Activated naive CD4-positive, alpha-beta T cell treated with anti-CD3 and anti-CD28 coated beads for 36 hours (primary cell): ENCODE measurements around the gene GABARAP. TPM values are rescaled to one million over a fixed set of nuclear protein-coding genes. Genes with fewer than 3 reads are reported as not detected.

ENCODE experiments used
- CTCF ChIA-PET: fragments of 350-600 bp; sonication (Branson Sonifier 250); formaldehyde crosslinking; loops from one replicate; lab custom pipeline; 2021; ENCODE audit warnings: antibody characterized with exemption; lab: Charles Lee
- DNase-seq: peaks from one replicate; pipeline ENCODE4 v3.0.0-alpha.2; 2020
- H3K27ac Mint-ChIP-seq: one replicate; pipeline ENCODE4 v1.8.0; 2021; ENCODE audit warnings: mild to moderate bottlenecking, mixed read lengths
- H3K27me3 Mint-ChIP-seq: one replicate; pipeline ENCODE4 v1.8.0; 2021; ENCODE audit warnings: low read depth, mixed read lengths
- H3K36me3 Mint-ChIP-seq: one replicate; pipeline ENCODE4 v1.8.0; 2021; ENCODE audit warnings: low read depth, mixed read lengths
- H3K4me1 Mint-ChIP-seq: one replicate; pipeline ENCODE4 v1.8.0; 2021; ENCODE audit warnings: low read depth, mixed read lengths
- H3K4me3 Mint-ChIP-seq: one replicate; pipeline ENCODE4 v1.8.0; 2021; ENCODE audit warnings: mild to moderate bottlenecking, moderate library complexity, mixed read lengths
- H3K9me3 Mint-ChIP-seq: one replicate; pipeline ENCODE4 v1.8.0; 2021; ENCODE audit warnings: mixed read lengths
- intact Hi-C: fragments of 100-400 bp; cut with micrococcal nuclease; formaldehyde crosslinking; loops from one replicate; pipeline ENCODE4 v1.15.1; 2023
- total RNA-seq, 2 experiments: library from RNA; stranded (reverse); gene quantifications; one replicate each; pipeline ENCODE4 v1.2.3, GENCODE V29; 2021

The GABARAP gene
- total RNA-seq, 2 experiments from 2014 or later, result 137 to 152 TPM

DNA sequence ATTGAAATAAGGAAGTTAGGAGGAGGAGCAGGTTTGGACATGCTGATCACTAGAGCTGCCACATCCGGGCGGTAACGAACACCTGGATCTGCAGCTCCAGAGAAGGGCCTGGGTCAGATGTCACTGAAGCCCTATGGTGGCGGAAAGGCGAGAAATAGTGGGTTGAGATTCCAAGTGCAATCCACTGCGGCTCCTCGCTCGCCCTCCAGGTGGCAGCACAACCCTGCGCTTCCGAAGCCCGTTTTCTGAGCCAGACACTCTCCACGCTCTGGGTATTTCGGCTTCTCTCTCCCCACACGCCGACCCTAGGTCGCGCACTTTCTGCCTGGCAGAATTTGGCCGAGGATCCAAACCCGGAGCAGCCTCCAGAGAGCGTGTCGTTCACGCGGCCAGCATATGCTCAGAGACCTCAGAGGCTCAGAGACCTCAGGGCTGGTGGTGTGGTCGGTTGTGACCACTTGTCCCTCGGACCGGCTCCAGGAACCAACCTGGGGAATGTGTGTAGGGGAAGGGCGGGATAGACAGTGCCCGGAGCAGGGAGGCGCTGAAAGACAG is 38.3 kb upstream of the GABARAP start:
- intact Hi-C loops, result loop anchor here (1.0 to 5.0 kb wide), 9 partner anchors 16 to 406 kb away; partner anchors contain the start of genes ELP5, SENP3, TMEM102 and TP53
- CTCF ChIA-PET, result interaction anchor here (0.6 to 2.5 kb wide), 11 partner anchors 13 to 272 kb away, joined by 3 to 45 read pairs (median 4); partner anchors contain the start of gene NEURL4
- Mint-ChIP-seq H3K4me3 (peak overlapping the region; percentile 74), H3K36me3 (no peaks in the 10 kb centered on the region), H3K4me1 (peaks cover 20% of the 10 kb centered on the region), H3K9me3 (no peaks in the 10 kb centered on the region), H3K27me3 (peaks cover 17% of the 10 kb centered on the region), H3K27ac (no peak overlapping the region)
- DNase-seq, result peak; percentile 91

DNA sequence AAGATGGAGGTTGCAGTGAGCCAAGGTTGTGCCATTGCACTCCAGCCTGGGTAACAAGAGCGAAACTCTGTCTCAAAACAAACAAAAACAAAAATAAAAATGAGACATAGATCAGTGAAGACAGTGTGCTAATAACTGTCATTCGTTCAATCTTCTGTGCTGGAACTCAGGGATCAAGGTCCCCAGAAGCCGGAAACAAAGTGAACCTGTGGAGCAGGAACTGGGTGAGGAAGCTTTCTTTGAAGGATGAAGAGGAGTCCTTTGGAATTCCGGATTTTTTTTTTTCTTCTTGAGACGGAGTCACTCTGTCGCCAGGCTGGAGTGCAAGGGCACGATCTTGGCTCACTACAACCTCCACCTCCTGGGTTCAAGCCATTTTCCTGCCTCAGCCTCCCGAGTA is 37.2 kb upstream of the GABARAP start:
- DNase-seq, result no peak
- CTCF ChIA-PET, result interaction anchor here (0.6 to 2.7 kb wide), 3 partner anchors 17 to 28 kb away, joined by 3 to 25 read pairs (median 3); partner anchors contain the start of gene CTDNEP1
- Mint-ChIP-seq H3K27ac (no peak overlapping the region), H3K9me3 (no peaks in the 10 kb centered on the region), H3K4me1 (peaks cover 20% of the 10 kb centered on the region), H3K36me3 (no peaks in the 10 kb centered on the region), H3K4me3 (no peak overlapping the region), H3K27me3 (peaks cover 17% of the 10 kb centered on the region)
- intact Hi-C loops, result no loop called here

DNA sequence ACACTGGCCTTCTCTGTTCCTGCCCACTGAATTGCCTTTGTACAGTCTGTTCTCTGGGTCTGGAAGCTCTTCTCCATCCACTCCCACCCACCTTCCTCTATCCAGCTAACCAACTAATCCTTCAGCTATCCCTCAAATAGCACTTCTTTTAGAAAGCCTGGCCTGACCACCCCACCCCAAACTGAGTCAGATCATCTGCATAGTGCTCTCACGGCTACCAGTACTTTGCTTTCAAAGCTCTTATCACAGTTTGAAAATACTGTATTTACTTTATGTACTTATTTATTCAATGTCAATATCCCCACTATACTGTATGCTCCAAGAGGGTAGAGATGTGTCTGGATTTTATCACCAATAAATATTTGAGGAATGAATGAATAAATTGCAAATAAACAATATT is 24.5 kb upstream of the GABARAP start:
- Mint-ChIP-seq H3K4me1 (peaks cover 19% of the 10 kb centered on the region), H3K27ac (no peak overlapping the region), H3K27me3 (peaks cover 20% of the 10 kb centered on the region), H3K4me3 (no peak overlapping the region), H3K36me3 (no peaks in the 10 kb centered on the region), H3K9me3 (no peaks in the 10 kb centered on the region)
- CTCF ChIA-PET, result interaction anchor here (0.7 to 2.1 kb wide), 5 partner anchors 14 to 50 kb away, joined by 3 to 9 read pairs (median 3); partner anchors contain the start of gene SLC2A4
- DNase-seq, result no peak
- intact Hi-C loops, result no loop called here

DNA sequence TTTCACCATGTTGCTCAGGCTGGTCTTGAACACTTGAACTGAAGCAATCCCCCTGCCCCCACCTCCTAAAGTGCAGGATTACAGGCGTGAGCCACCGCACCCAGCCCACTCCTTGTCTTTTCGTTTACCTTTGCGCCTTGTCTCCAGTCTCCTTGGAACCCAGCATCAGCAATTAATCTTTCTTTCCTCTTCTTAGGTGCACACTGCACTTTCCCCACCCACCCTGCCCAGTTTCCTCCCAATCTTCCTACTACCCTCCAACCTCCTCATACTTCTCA is 21.5 kb upstream of the GABARAP start:
- no peaks in the 10 kb centered on the region for H3K9me3 Mint-ChIP-seq
- CTCF ChIA-PET, result interaction anchor here (0.6 to 0.9 kb wide), 2 partner anchors 9 to 16 kb away, joined by 3 to 5 read pairs; no protein-coding TSS in a partner anchor

DNA sequence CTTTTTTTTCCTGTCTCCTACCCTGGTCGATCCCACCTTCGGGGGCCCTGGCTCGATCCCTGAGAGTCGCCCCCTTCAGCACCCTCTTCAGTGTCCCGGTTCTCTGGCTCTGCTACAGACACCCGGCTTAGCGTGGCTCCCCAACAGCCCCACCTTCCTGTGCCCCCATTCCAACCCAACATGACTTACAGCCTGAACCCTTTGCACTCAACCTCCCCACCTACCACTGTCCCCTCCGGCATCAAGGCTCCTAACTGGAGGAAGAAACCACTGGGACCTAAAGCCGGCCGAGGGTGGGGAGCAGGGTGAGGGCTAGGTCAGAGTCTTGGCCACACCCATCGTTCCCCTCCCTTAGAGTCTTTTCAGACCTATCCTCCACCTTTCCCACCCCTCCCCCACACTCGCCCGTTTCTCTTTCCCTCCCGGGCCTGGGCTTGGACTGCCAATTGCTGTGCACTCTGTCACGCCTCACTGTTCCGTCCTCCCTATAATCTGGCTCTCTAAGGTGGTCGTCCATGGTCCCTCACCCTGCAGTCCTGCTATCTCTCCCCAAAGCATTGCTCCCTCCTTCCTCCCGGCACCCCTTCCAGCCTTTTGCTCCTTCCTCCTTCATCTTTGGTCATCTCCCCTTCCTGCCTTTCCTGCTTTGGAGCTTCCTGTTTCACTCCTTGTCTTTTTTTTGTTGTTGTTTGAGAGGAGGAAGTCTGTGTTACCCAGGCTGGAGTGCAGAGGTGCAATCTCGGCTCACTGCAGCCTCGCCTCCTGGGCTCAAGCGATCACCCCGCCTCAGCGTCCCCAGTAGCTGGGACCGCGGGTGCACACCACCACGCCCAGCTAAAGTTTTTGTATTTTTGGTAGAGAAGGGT is 20.9 kb upstream of the GABARAP start:
- H3K9me3 Mint-ChIP-seq, result no peaks in the 10 kb centered on the region
- peak; percentile 37 for DNase-seq
- H3K27ac Mint-ChIP-seq, result no peak overlapping the region
- peaks cover 6% of the 10 kb centered on the region for H3K36me3 Mint-ChIP-seq
- peaks cover 21% of the 10 kb centered on the region for H3K27me3 Mint-ChIP-seq
- CTCF ChIA-PET, result interaction anchor here (0.6 to 0.9 kb wide), 2 partner anchors 8 to 17 kb away, joined by 3 to 5 read pairs; no protein-coding TSS in a partner anchor
- H3K4me3 Mint-ChIP-seq, result peak overlapping the region; percentile 55
- intact Hi-C loops, result no loop called here
- peaks cover 25% of the 10 kb centered on the region for H3K4me1 Mint-ChIP-seq

More for the DNA sequence above, 21.5 kb upstream of the GABARAP start:
- no peak overlapping the region for H3K27ac Mint-ChIP-seq
- intact Hi-C loops, result no loop called here
- peaks cover 6% of the 10 kb centered on the region for H3K36me3 Mint-ChIP-seq
- H3K4me1 Mint-ChIP-seq, result peaks cover 25% of the 10 kb centered on the region
- H3K4me3 Mint-ChIP-seq, result no peak overlapping the region
- peaks cover 21% of the 10 kb centered on the region for H3K27me3 Mint-ChIP-seq
- no peak for DNase-seq

DNA sequence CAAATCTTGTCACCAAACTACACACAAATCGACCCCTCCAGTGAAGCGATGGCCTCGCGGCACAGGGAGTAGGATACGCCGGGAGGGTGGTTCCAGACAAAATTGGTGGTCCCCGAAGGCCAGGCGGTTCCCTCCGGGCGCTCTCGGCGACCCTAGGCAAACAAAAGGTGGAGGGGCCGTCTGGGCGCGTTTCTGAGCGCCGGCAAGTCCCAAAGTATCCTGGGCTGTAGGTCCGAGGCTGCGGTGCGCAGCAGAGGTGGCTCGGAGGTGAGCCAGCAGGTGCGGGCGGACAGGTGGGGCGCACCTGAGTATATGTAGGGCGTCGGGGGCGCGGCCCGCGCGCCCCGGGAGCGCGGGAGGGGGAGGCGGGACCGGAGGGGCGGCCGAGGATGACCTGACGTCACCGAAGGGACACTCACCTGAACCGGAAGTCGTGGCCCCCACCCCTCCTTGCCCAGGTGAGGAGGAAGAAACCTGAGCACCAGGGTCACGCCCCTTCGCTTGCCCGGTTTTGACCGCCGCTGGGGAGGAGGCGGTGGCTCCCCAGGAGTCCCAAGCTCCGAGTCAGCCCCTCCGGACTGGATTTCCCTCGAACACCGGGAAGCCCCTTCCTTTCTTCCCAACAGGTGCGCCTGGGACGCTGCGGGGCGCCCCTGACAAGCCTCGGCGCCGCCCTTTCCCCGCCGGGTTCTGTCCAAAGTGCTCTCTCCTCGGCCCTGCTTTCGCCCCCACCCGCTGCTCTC is 20.1 kb upstream of the GABARAP start, which contains the start of gene CLDN7:
Gene CLDN7, minus strand, starts transcription at position 287 of the 743 bp plus-strand sequence. CDS start 435 bp downstream, outside the sequence.
- Mint-ChIP-seq H3K4me1 (peaks cover 25% of the 10 kb centered on the region), H3K27me3 (peaks cover 21% of the 10 kb centered on the region), H3K27ac (no peak within 1 kb of the TSS), H3K4me3 (peak within 1 kb of the TSS; percentile 56), H3K36me3 (peaks cover 8% of the 10 kb centered on the region), H3K9me3 (no peaks in the 10 kb centered on the region)
- intact Hi-C loops, result no loop called here
- CTCF ChIA-PET, result no interaction called here
- DNase-seq, result no peak

DNA sequence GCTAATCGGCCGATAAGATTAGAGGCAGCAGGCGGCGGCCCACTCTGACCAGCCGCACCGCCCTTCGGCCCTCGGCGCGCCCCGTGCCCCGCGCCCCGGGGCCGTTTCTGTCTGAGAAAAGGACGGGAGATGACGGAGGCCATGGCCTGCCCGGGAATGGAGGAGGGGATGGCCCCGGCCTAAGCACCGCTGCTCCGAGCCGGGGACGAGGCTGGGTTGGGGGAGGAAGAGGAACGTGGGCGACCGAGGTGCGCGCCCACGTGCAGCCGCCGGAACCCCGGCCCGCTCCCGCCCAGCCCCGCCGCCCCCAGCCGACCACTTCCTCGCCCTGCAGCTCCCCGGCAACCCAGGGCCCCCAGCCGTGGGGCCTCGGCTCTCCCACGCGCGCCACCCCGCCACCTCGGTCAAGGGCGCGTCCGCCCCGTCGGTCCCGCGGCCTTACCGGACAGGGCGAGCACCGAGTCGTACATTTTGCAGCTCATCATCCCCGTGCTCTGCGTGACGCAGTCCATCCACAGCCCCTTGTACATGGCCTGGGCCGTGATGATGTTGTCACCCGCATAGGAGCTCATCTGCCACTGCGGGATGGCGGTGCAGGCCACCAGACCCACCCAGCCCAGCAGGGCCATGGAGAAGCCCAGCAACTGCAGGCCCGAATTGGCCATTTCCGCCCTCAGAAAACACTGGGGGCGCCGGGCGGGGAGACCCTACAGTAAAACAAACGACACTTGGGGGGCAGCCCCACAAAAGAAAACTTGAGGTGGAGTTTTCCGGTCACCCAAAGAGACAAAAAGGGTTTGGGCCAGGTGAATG is 19.3 kb upstream of the GABARAP start:
- H3K27ac Mint-ChIP-seq, result no peak overlapping the region
- H3K27me3 Mint-ChIP-seq, result peaks cover 21% of the 10 kb centered on the region
- H3K4me3 Mint-ChIP-seq, result peak overlapping the region; percentile 56
- intact Hi-C loops, result no loop called here
- peaks cover 25% of the 10 kb centered on the region for H3K4me1 Mint-ChIP-seq
- no peaks in the 10 kb centered on the region for H3K9me3 Mint-ChIP-seq
- CTCF ChIA-PET, result no interaction called here
- H3K36me3 Mint-ChIP-seq, result peaks cover 13% of the 10 kb centered on the region
- peak; percentile 27 for DNase-seq

DNA sequence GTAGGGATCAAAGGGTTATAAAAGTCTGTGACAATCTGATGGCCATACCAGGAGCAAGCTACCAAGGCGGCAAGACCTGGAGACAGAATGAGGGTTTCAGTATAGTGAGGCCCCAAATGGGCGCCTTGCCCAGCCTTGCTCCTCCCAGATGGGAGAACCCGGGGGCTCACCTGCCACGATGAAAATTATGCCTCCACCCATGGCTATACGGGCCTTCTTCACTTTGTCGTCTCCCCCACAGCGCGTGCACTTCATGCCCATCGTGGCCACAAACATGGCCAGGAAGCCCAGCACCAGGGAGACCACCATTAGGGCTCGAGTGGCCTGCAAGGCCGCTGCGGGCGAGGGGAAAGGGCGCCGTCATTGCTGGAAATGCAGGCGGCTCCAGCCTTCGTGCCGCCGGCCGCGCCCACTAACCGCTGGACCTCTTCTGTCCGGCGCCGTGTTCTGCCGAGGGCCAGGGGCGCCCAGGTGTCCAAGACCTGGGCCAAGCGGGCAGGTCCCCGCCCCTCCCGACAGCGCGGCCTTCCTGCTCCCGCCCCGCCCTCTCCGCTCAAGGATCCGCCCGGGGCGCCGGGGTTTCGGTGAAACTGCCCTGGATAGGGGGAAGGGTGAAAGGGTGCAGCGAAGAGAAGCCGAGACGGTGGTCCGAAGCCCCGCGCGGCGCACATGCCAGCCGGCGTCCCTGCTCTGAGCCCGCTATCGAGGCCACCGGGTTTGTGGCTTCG is 18.6 kb upstream of the GABARAP start:
- Mint-ChIP-seq H3K9me3 (no peaks in the 10 kb centered on the region), H3K4me1 (peaks cover 25% of the 10 kb centered on the region), H3K4me3 (peak overlapping the region; percentile 45), H3K27ac (no peak overlapping the region), H3K36me3 (peaks cover 18% of the 10 kb centered on the region), H3K27me3 (peaks cover 21% of the 10 kb centered on the region)
- no peak for DNase-seq
- CTCF ChIA-PET, result no interaction called here
- intact Hi-C loops, result no loop called here

DNA sequence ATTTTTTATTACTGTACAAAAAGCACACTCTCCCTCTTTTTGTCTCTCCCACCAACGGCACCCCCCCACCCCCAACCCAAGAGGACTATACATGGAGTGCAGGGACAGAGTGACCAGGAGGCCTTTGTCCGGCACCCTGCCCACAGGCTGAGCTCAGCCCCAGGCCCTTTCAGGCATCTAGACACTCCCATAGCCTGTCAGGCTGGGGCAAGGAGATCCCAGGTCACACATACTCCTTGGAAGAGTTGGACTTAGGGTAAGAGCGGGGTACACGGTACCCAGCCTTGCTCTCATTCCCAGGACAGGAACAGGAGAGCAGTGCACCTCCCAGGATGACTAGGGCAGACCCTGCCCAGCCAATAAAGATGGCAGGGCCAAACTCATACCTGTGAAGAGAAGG is 17.9 kb upstream of the GABARAP start:
- peaks cover 21% of the 10 kb centered on the region for H3K27me3 Mint-ChIP-seq
- H3K27ac Mint-ChIP-seq, result no peak overlapping the region
- H3K9me3 Mint-ChIP-seq, result no peaks in the 10 kb centered on the region
- intact Hi-C loops, result no loop called here
- H3K4me3 Mint-ChIP-seq, result no peak overlapping the region
- CTCF ChIA-PET, result interaction anchor here (0.7 kb wide), 1 partner anchor 37 kb away, joined by 4 read pairs; no protein-coding TSS in a partner anchor
- no peak for DNase-seq
- peaks cover 20% of the 10 kb centered on the region for H3K36me3 Mint-ChIP-seq
- peaks cover 25% of the 10 kb centered on the region for H3K4me1 Mint-ChIP-seq

DNA sequence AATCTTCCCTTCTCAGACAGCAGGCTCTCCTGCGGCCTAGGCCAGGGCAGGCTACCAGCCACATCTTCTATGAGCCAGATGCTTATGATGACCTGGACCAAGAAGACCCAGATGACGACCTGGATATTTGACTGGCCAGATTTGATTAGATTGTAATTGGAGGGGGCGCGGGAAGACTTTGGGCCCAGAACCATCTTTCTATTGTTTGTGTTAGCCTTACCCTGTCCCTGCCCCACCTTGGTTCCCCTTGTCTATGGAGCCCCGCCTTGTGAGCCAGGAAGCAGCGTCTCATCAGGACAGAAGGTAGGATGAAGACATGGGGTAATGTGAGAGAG is 17.3 kb upstream of the GABARAP start:
- Mint-ChIP-seq H3K27me3 (peaks cover 21% of the 10 kb centered on the region), H3K9me3 (no peaks in the 10 kb centered on the region), H3K4me1 (peaks cover 25% of the 10 kb centered on the region), H3K27ac (peak overlapping the region; percentile 8), H3K4me3 (no peak overlapping the region), H3K36me3 (peaks cover 24% of the 10 kb centered on the region)
- CTCF ChIA-PET, result interaction anchor here (0.7 kb wide), 1 partner anchor 38 kb away, joined by 4 read pairs; no protein-coding TSS in a partner anchor
- no peak for DNase-seq
- intact Hi-C loops, result no loop called here
